GM23338 (cell line): ENCODE data around the gene LMNA. TPM values are rescaled to one million over a fixed set of nuclear protein-coding genes. Genes with fewer than 3 reads are reported as not detected.
A peak's percentile ranks its signal among the peaks of the same experiment; 100 is the strongest.

ENCODE experiments used
- ATAC-seq: fragments of 200-7000 bp; cut with Tn5 transposase; 3 replicates; pipeline ENCODE4 v1.9.1; 2020
- DNase-seq: peaks from one replicate; pipeline ENCODE4 v3.0.0-alpha.2; 2015; ENCODE audit warnings: low spot score
- H2AFZ ChIP-seq: fragments of 200-600 bp; sonication (generic); 2 replicates; pipeline ENCODE4 v1.8.0; 2016; ENCODE audit warnings: antibody characterized with exemption, mild to moderate bottlenecking, moderate library complexity
- H3F3A ChIP-seq: fragments of 200-600 bp; sonication (generic); replicated peaks from 2 replicates; pipeline ENCODE4 v1.8.0; 2017; ENCODE audit warnings: antibody characterized with exemption, mixed run types, low read depth
- H3K27ac ChIP-seq: fragments of 200-600 bp; sonication (generic); 2 replicates; pipeline ENCODE4 v1.6.1; 2016; ENCODE audit warnings: low read depth
- H3K27me3 ChIP-seq: fragments of 200-600 bp; sonication (generic); 2 replicates; pipeline ENCODE4 v1.8.0; 2016; ENCODE audit warnings: mild to moderate bottlenecking, mixed run types, moderate library complexity; ENCODE audit not compliant: insufficient read depth
- H3K36me3 ChIP-seq: fragments of 200-600 bp; sonication (generic); 2 replicates; pipeline ENCODE4 v1.8.0; 2016; ENCODE audit warnings: mild to moderate bottlenecking; ENCODE audit not compliant: insufficient read depth
- H3K4me1 ChIP-seq: fragments of 200-600 bp; sonication (generic); 2 replicates; pipeline ENCODE4 v1.8.0; 2016; ENCODE audit warnings: mild to moderate bottlenecking, moderate library complexity; ENCODE audit not compliant: insufficient read depth
- H3K4me2 ChIP-seq: fragments of 200-600 bp; sonication (generic); 2 replicates; pipeline ENCODE4 v1.7.1; 2017; ENCODE audit warnings: mixed run types
- H3K4me3 ChIP-seq: fragments of 200-600 bp; sonication (generic); 2 replicates; pipeline ENCODE4 v1.6.1; 2016; ENCODE audit warnings: mixed run types
- H3K79me2 ChIP-seq: fragments of 200-600 bp; sonication (generic); replicated peaks from 2 replicates; pipeline ENCODE4 v1.8.0; 2017; ENCODE audit warnings: mild to moderate bottlenecking; ENCODE audit not compliant: insufficient read depth
- H3K9me2 ChIP-seq: fragments of 200-600 bp; sonication (generic); 2 replicates; pipeline ENCODE4 v1.8.0; 2017; ENCODE audit not compliant: insufficient read depth
- H4K20me1 ChIP-seq: fragments of 200-600 bp; sonication (generic); replicated peaks from 2 replicates; pipeline ENCODE4 v1.8.0; 2017; ENCODE audit warnings: mild to moderate bottlenecking; ENCODE audit not compliant: insufficient read depth
- H3K27ac Mint-ChIP-seq: 2 replicates; pipeline ENCODE4 v1.8.0; 2020; ENCODE audit warnings: inconsistent platforms, mild to moderate bottlenecking, moderate library complexity, mixed read lengths
- H3K27me3 Mint-ChIP-seq: 3 replicates; pipeline ENCODE4 v1.8.0; 2022; ENCODE audit warnings: low read depth, mild to moderate bottlenecking, moderate library complexity, mixed read lengths, inconsistent platforms; ENCODE audit not compliant: insufficient read depth, poor library complexity
- H3K36me3 Mint-ChIP-seq: 3 replicates; pipeline ENCODE4 v1.8.0; 2021; ENCODE audit warnings: low read depth, mild to moderate bottlenecking, inconsistent platforms, moderate library complexity, mixed read lengths
- H3K4me1 Mint-ChIP-seq: 3 replicates; pipeline ENCODE4 v1.8.0; 2020; ENCODE audit warnings: mild to moderate bottlenecking, inconsistent platforms, mixed read lengths
- H3K4me3 Mint-ChIP-seq: 3 replicates; pipeline ENCODE4 v1.8.0; 2021; ENCODE audit warnings: moderate library complexity, mild to moderate bottlenecking, inconsistent platforms, mixed read lengths
- H3K9me3 Mint-ChIP-seq: 3 replicates; pipeline ENCODE4 v1.8.0; 2020; ENCODE audit warnings: moderate library complexity, mild to moderate bottlenecking, inconsistent platforms, mixed read lengths
- CREB1 ChIP-seq: fragments of 250-450 bp; sonication (Bioruptor Pico); IDR thresholded peaks from 2 replicates; pipeline ENCODE4 v1.5.0; 2020; ENCODE audit warnings: low read depth, mild to moderate bottlenecking, moderate library complexity
- ETS1 ChIP-seq: IDR thresholded peaks from 2 replicates; pipeline ENCODE4 v1.6.1; 2016; ENCODE audit warnings: antibody characterized with exemption
- EZH2phosphoT487 ChIP-seq: fragments of 200-600 bp; sonication (generic); IDR thresholded peaks from one replicate; pipeline ENCODE4 v1.8.1; 2018; ENCODE audit warnings: antibody characterized with exemption; ENCODE audit not compliant: unreplicated experiment
- JUNB ChIP-seq: IDR thresholded peaks from one replicate; pipeline ENCODE4 v1.6.1; 2016; ENCODE audit warnings: antibody characterized with exemption; ENCODE audit not compliant: unreplicated experiment
- NANOG ChIP-seq: IDR thresholded peaks from 2 replicates; pipeline ENCODE4 v1.6.1; 2016; ENCODE audit warnings: antibody characterized with exemption, borderline replicate concordance
- POLR2AphosphoS5 ChIP-seq: IDR thresholded peaks from 2 replicates; pipeline ENCODE4 v1.6.1; 2016; ENCODE audit warnings: antibody characterized with exemption, low read depth
- REST ChIP-seq: IDR thresholded peaks from one replicate; pipeline ENCODE4 v1.6.1; 2018; ENCODE audit warnings: antibody characterized with exemption; ENCODE audit not compliant: unreplicated experiment
- STAT1 ChIP-seq: IDR thresholded peaks from one replicate; pipeline ENCODE4 v1.6.1; 2016; ENCODE audit warnings: antibody characterized with exemption; ENCODE audit not compliant: unreplicated experiment
- ZNF114 ChIP-seq: fragments of 250-450 bp; sonication (Bioruptor Pico); IDR thresholded peaks from 2 replicates; pipeline ENCODE4 v1.5.0; 2020; ENCODE audit warnings: mild to moderate bottlenecking, moderate library complexity
- ZNF331 ChIP-seq: fragments of 250-450 bp; sonication (Bioruptor Pico); IDR thresholded peaks from 2 replicates; pipeline ENCODE4 v1.5.0; 2020; ENCODE audit warnings: low read depth, mild to moderate bottlenecking, moderate library complexity
- polyA plus RNA-seq: library from polyadenylated mRNA; unstranded; fragments of >200 nt; fragmentation: Nextera tagmentation; extraction: Ambion mirVana; gene quantifications from 2 replicates; pipeline ENCODE4 v1.2.1, GENCODE V29; 2016
- total RNA-seq: library from RNA; depleted of rRNA; stranded (reverse); fragments of >200 nt; shearing (Covaris generic); gene quantifications from 2 replicates; pipeline ENCODE4 v1.2.3, GENCODE V29; 2014
- TF ChIP-seq, protein P1 (sequence below), 2 experiments: fragments of 200-600 bp in 1 of 2; sonication (generic) in 1 of 2; conservative IDR thresholded peaks; 2 replicates each; pipeline versions ENCODE4 v1.5.1 to v1.6.1; 2016 to 2017; ENCODE audit warnings: antibody characterized with exemption in 2 of 2, low read depth in 2 of 2, mild to moderate bottlenecking in 2 of 2, moderate library complexity in 1 of 2

Gene LMNA
- total and polyA plus RNA-seq, 2 experiments from 2014 or later, result 35.5 to 56.3 TPM

GRCh38 chr1:156114919-156115513 lies 505 bp downstream of the LMNA start:
- H3K79me2 ChIP-seq, result peaks cover 29% of the 10 kb centered on the region
- peak overlapping the region; percentile 90 for H3K4me3 Mint-ChIP-seq
- TF ChIP-seq ZNF331 (CRISPR knock-in tag) (no peak), CREB1 (CRISPR knock-in tag) (no peak), JUNB (no peak), ETS1 (no peak), ZNF114 (CRISPR knock-in tag) (no peak), NANOG (no peak), STAT1 (no peak), REST (no peak), POLR2AphosphoS5 (no peak)
- peak overlapping the region; percentile 90 for H2AFZ ChIP-seq
- H3K4me1 ChIP-seq, result peaks cover 21% of the 10 kb centered on the region
- H3K27ac Mint-ChIP-seq, result no peak overlapping the region
- H3K4me3 ChIP-seq, result peak overlapping the region; percentile 99
- H3F3A ChIP-seq, result 0 out of 2 replicates have a peak, but pooled peaks cover 16% of the 10 kb centered on the region
- ATAC-seq, result peak; percentile 54
- no peak overlapping the region for H3K27ac ChIP-seq
- peaks cover 36% of the 10 kb centered on the region for H3K27me3 Mint-ChIP-seq
- H3K9me2 ChIP-seq, result no peaks in the 10 kb centered on the region
- H3K9me3 Mint-ChIP-seq, result no peaks in the 10 kb centered on the region
- peaks cover 12% of the 10 kb centered on the region; the same call in 1 of the 2 replicates for H3K27me3 ChIP-seq
- no peaks in the 10 kb centered on the region; the same call in 1 of the 2 replicates for H4K20me1 ChIP-seq
- peak; percentile 73 for DNase-seq
- H3K36me3 Mint-ChIP-seq, result no peaks in the 10 kb centered on the region
- H3K36me3 ChIP-seq, result no peaks in the 10 kb centered on the region
- peak overlapping the region; percentile 99 for H3K4me2 ChIP-seq
- peaks cover 34% of the 10 kb centered on the region for H3K4me1 Mint-ChIP-seq

GRCh38 chr1:156115514-156116374 lies 1.2 kb downstream of the LMNA start:
- peak overlapping the region; percentile 90 for H3K4me3 Mint-ChIP-seq
- DNase-seq (peak; percentile 81), ATAC-seq (peak; percentile 54)
- H3K27ac Mint-ChIP-seq, result no peak overlapping the region
- peaks cover 21% of the 10 kb centered on the region for H3K4me1 ChIP-seq
- no peaks in the 10 kb centered on the region; the same call in 1 of the 2 replicates for H4K20me1 ChIP-seq
- H3K36me3 Mint-ChIP-seq, result no peaks in the 10 kb centered on the region
- peaks cover 12% of the 10 kb centered on the region; the same call in 1 of the 2 replicates for H3K27me3 ChIP-seq
- no peak overlapping the region for H3K27ac ChIP-seq
- H2AFZ ChIP-seq, result no peak overlapping the region
- 0 out of 2 replicates have a peak, but pooled peaks cover 16% of the 10 kb centered on the region for H3F3A ChIP-seq
- H3K4me3 ChIP-seq, result peak overlapping the region; percentile 99
- peaks cover 39% of the 10 kb centered on the region for H3K27me3 Mint-ChIP-seq
- H3K79me2 ChIP-seq, result peaks cover 29% of the 10 kb centered on the region
- no peaks in the 10 kb centered on the region for H3K9me2 ChIP-seq
- H3K36me3 ChIP-seq, result no peaks in the 10 kb centered on the region
- H3K9me3 Mint-ChIP-seq, result no peaks in the 10 kb centered on the region
- peaks cover 39% of the 10 kb centered on the region for H3K4me1 Mint-ChIP-seq
- peak overlapping the region; percentile 99 for H3K4me2 ChIP-seq
- TF ChIP-seq ZNF114 (CRISPR knock-in tag) (no peak), EZH2phosphoT487 (no peak), STAT1 (no peak), ZNF331 (CRISPR knock-in tag) (no peak), NANOG (no peak), ETS1 (no peak)
- TF ChIP-seq, protein P1, sequence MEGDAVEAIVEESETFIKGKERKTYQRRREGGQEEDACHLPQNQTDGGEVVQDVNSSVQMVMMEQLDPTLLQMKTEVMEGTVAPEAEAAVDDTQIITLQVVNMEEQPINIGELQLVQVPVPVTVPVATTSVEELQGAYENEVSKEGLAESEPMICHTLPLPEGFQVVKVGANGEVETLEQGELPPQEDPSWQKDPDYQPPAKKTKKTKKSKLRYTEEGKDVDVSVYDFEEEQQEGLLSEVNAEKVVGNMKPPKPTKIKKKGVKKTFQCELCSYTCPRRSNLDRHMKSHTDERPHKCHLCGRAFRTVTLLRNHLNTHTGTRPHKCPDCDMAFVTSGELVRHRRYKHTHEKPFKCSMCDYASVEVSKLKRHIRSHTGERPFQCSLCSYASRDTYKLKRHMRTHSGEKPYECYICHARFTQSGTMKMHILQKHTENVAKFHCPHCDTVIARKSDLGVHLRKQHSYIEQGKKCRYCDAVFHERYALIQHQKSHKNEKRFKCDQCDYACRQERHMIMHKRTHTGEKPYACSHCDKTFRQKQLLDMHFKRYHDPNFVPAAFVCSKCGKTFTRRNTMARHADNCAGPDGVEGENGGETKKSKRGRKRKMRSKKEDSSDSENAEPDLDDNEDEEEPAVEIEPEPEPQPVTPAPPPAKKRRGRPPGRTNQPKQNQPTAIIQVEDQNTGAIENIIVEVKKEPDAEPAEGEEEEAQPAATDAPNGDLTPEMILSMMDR (conservative IDR thresholded peaks at IDR 0.05; ENCODE audit: low read depth in 2 of 2), result no peak
